ENCODE results near the gene RARS1. TPM values are rescaled to one million over a fixed set of nuclear protein-coding genes. Genes with fewer than 3 reads are reported as not detected.

Gene RARS1
- total and polyA plus RNA-seq, 2 experiments from 2014 or later: 75.1 to 129 TPM

DNA sequence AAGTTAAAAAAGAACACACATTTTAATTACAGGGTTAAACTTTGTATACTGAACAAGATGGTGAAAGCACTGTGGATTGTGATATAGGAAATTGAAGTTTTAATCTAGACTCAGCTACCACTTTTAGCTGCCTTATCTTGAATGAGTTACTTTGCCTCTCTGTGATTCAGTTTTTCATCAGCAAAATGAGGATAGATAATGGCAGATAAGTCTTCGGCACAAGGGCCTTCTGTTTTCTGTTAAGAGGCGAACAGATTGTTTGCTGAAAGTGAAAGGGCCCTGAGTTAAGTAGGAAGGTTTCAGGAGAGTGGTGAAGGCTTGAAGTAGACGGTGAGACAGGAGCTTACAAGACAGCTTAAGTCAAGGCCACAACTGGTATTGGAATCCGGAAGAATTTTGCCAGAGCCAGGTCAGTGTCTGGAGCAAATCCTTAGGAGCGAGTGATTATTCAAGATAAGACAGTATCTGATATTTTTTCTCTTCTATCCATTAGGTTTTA lies 7.8 kb downstream of the RARS1 start:
- Histone ChIP-seq H3K27me3 (ENCODE audit: insufficient read depth) (no peaks in the 10 kb centered on the region), H3K27ac (ENCODE audit: low read depth) (no peak overlapping the region), H3K4me2 (no peak overlapping the region), H3K4me1 (ENCODE audit: insufficient read depth) (no peaks in the 10 kb centered on the region), H3K9me2 (ENCODE audit: insufficient read depth) (no peaks in the 10 kb centered on the region), H2AFZ (no peak overlapping the region), H3K4me3 (no peak overlapping the region), H3K79me2 (replicated peaks; ENCODE audit: insufficient read depth) (0 out of 2 replicates have a peak, but pooled peaks cover 11% of the 10 kb centered on the region), H3K36me3 (ENCODE audit: insufficient read depth) (peaks cover 82% of the 10 kb centered on the region), H3F3A (replicated peaks; ENCODE audit: low read depth) (no peaks in the 10 kb centered on the region), H4K20me1 (replicated peaks; ENCODE audit: insufficient read depth) (peaks cover 24% of the 10 kb centered on the region)
- TF ChIP-seq CREB1 (CRISPR knock-in tag; IDR thresholded peaks at IDR 0.05; ENCODE audit: low read depth): no peak
- no peak for TF ChIP-seq POLR2AphosphoS5 (IDR thresholded peaks at IDR 0.05; ENCODE audit: low read depth)
- TF ChIP-seq JUNB (IDR thresholded peaks at IDR 0.05; ENCODE audit: unreplicated experiment): no peak
- TF ChIP-seq REST (IDR thresholded peaks at IDR 0.05; ENCODE audit: unreplicated experiment): no peak
- TF ChIP-seq ZNF462 (CRISPR knock-in tag; IDR thresholded peaks at IDR 0.05): no peak
- no peak for TF ChIP-seq NANOG (IDR thresholded peaks at IDR 0.05; ENCODE audit: borderline replicate concordance)
- no peak for TF ChIP-seq EZH2 (IDR thresholded peaks at IDR 0.05; ENCODE audit: low read depth, unreplicated experiment)
- TF ChIP-seq EZH2phosphoT487 (IDR thresholded peaks at IDR 0.05; ENCODE audit: unreplicated experiment): no peak
- no peak for TF ChIP-seq STAT1 (IDR thresholded peaks at IDR 0.05; ENCODE audit: unreplicated experiment)
- TF ChIP-seq, protein P1, sequence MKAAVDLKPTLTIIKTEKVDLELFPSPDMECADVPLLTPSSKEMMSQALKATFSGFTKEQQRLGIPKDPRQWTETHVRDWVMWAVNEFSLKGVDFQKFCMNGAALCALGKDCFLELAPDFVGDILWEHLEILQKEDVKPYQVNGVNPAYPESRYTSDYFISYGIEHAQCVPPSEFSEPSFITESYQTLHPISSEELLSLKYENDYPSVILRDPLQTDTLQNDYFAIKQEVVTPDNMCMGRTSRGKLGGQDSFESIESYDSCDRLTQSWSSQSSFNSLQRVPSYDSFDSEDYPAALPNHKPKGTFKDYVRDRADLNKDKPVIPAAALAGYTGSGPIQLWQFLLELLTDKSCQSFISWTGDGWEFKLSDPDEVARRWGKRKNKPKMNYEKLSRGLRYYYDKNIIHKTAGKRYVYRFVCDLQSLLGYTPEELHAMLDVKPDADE (IDR thresholded peaks at IDR 0.05): no peak
- TF ChIP-seq ZNF331 (CRISPR knock-in tag; IDR thresholded peaks at IDR 0.05; ENCODE audit: low read depth): no peak
- no peak for TF ChIP-seq ZNF114 (CRISPR knock-in tag; IDR thresholded peaks at IDR 0.05)
- no peak for TF ChIP-seq CTCF (conservative IDR thresholded peaks at IDR 0.05; ENCODE audit: low read depth in 2 of 2)
- Mint-ChIP-seq H3K9me3 (no peaks in the 10 kb centered on the region), H3K4me1 (no peaks in the 10 kb centered on the region), H3K36me3 (ENCODE audit: low read depth) (peaks cover 86% of the 10 kb centered on the region), H3K27ac (no peak overlapping the region), H3K4me3 (no peak overlapping the region), H3K27me3 (ENCODE audit: insufficient read depth, low read depth, poor library complexity) (no peaks in the 10 kb centered on the region)
- ATAC-seq (no peak), DNase-seq (ENCODE audit: low spot score) (no peak)
